ENCODE results near the gene TOR2A. TPM values are rescaled to one million over a fixed set of nuclear protein-coding genes. Genes with fewer than 3 reads are reported as not detected.

The TOR2A gene
- total and polyA plus RNA-seq, 2 of the 8 experiments (the other 6 are each of a cell fraction or from before 2014, with no cell fraction given), result 18.7 to 24.9 TPM

DNA sequence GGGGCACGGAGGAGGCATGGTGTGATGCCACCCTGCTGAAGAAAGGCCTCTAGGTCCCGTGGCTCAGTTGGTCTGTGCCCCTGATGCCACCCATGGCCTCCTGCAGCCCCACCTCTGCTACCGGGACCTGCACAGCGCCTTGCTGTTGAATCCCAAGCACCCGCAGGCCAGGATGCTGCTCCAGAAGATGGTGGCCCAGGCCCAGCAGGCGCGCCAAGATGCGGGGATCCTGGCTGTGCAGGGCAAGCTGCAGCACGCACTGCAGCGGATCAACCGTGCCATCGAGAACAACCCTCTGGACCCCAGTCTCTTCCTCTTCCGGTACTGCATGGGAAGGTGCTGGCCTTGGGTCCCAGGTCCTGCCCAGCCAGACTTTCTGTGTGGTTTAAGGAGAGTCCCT is 12.1 kb downstream of the TOR2A start:
- H3K9me3 ChIP-seq (ENCODE audit: insufficient read depth in 2 of 2, low read depth in 1 of 2, low read length in 1 of 2), result no peaks in the 10 kb centered on the region
- POLR2A ChIA-PET (ENCODE audit: partially characterized antibody), result interaction anchor here (1.1 to 3.2 kb wide), 2 partner anchors 11 to 28 kb away, joined by 3 to 11 read pairs; partner anchors contain the start of gene TOR2A
- no peak for TF ChIP-seq CBX5 (IDR thresholded peaks at IDR 0.05; ENCODE audit: low read depth, low read length)

More for the DNA sequence above, 12.1 kb downstream of the TOR2A start:
- H3K36me3 ChIP-seq (ENCODE audit: control insufficient read depth in 2 of 4, insufficient read depth in 4 of 4, low read length in 3 of 4), result no peaks in the 10 kb centered on the region
- WGBS, 2 experiments (ENCODE audit: extremely low coverage in 1 of 2, insufficient coverage in 1 of 2, insufficient read length in 1 of 2, insufficient replicate concordance in 2 of 2, low coverage in 1 of 2, low lambda C conversion rate in 2 of 2, missing lambda C conversion rate in 1 of 2), result 100% methylated on average over 9 of the region's 13 CpGs; no CpG with 5 or more reads in 1 of the 2 experiments
- CTCF ChIA-PET (ENCODE audit: partially characterized antibody), result interaction anchor here (1.3 to 3.4 kb wide), 2 partner anchors 12 to 20 kb away, joined by 4 to 22 read pairs; partner anchors contain the start of gene TOR2A
- no peak overlapping the region for H3K14ac ChIP-seq (ENCODE audit: insufficient read length)
- H2BK5ac ChIP-seq (ENCODE audit: low read depth, low read length), result no peak overlapping the region; the same call in 1 of the 2 replicates
- 0 out of 2 replicates have a peak overlapping the region, but pooled peaks have one; percentile 61 for H2BK20ac ChIP-seq (ENCODE audit: low read length)
- H3K56ac ChIP-seq (replicated peaks; ENCODE audit: insufficient read length, low read depth, low read length), result no peak overlapping the region
- peak overlapping the region; percentile 5; the same call in 1 of the 2 replicates for H2BK15ac ChIP-seq (ENCODE audit: low read length)
- H4K8ac ChIP-seq (ENCODE audit: extremely low read depth, insufficient read depth, low read length), result no peak overlapping the region; the same call in 1 of the 2 replicates
- no peaks in the 10 kb centered on the region for H3K23me2 ChIP-seq (ENCODE audit: low read depth, low read length)
- H3K27ac ChIP-seq (ENCODE audit: low read depth, low read length), result no peak overlapping the region
- no peak for DNase-seq (ENCODE audit: low read depth in 1 of 2, low spot score in 2 of 2)
- H4K5ac ChIP-seq (ENCODE audit: insufficient read length, low read depth, low read length), result no peak overlapping the region
- H3K4me1 ChIP-seq (replicated peaks in 1 of 4; ENCODE audit: control insufficient read depth in 3 of 4, insufficient read depth in 4 of 4, low read length in 3 of 4), result peaks cover 0 to 18% (median 13%) of the 10 kb centered on the region in 4 experiments; a peak in 5 of 7 replicates
- no peak overlapping the region for H3K4me2 ChIP-seq (ENCODE audit: insufficient read depth in 1 of 2, low read depth in 2 of 2, low read length in 2 of 2)
- H3K27me3 ChIP-seq (replicated peaks in 1 of 4; ENCODE audit: control insufficient read depth in 3 of 4, extremely low read depth in 1 of 4, insufficient read depth in 3 of 4, low read length in 3 of 4), result no peaks in the 10 kb centered on the region
- no peak overlapping the region for H2BK12ac ChIP-seq (ENCODE audit: low read depth, low read length)
- H4K91ac ChIP-seq (replicated peaks; ENCODE audit: insufficient read length, low read length), result no peak overlapping the region
- no peaks in the 10 kb centered on the region for H3K79me1 ChIP-seq (ENCODE audit: low read depth, low read length)
- no peaks in the 10 kb centered on the region for H4K20me1 ChIP-seq (replicated peaks in 1 of 2; ENCODE audit: control insufficient read depth in 1 of 2, insufficient read depth in 2 of 2, low read length in 2 of 2)
- no peak overlapping the region for H2AFZ ChIP-seq (ENCODE audit: low read length)
- 0 out of 2 replicates have a peak overlapping the region, but pooled peaks have one; percentile 33 for H2AK5ac ChIP-seq (ENCODE audit: low read depth, low read length)
- H3K79me2 ChIP-seq (ENCODE audit: control insufficient read depth in 1 of 2, insufficient read depth in 2 of 2, low read length in 2 of 2), result no peaks in the 10 kb centered on the region
- H3K18ac ChIP-seq (ENCODE audit: extremely low read depth, low read length), result no peak overlapping the region
- H3K4ac ChIP-seq (replicated peaks; ENCODE audit: insufficient read length, low read depth, low read length), result no peak overlapping the region
- no peak overlapping the region for H3K9ac ChIP-seq (replicated peaks in 1 of 4; ENCODE audit: extremely low read depth in 1 of 4, low read depth in 3 of 4, low read length in 3 of 4)
- no peak overlapping the region for H3K23ac ChIP-seq (ENCODE audit: insufficient read length)
- H3K4me3 ChIP-seq (ENCODE audit: extremely low read depth in 1 of 4, insufficient read depth in 2 of 4, low read depth in 3 of 4, low read length in 4 of 4), result no peak overlapping the region
- no peak overlapping the region for H2BK120ac ChIP-seq (replicated peaks; ENCODE audit: low read depth, low read length)
- FAIRE-seq, result no peak
